IMR-90 (cell line): ENCODE measurements around the gene FRG2. TPM values are rescaled to one million over a fixed set of nuclear protein-coding genes. Genes with fewer than 3 reads are reported as not detected.
"Not testable (repeated sequence)": the region's sequence is repeated elsewhere in the genome, so short reads cannot be mapped to it uniquely, and the experiment has no call there.

Experiments
- ATAC-seq: fragments of 200-7000 bp; cut with Tn5 transposase; 2 replicates; pipeline ENCODE4 v1.9.1; 2020; ENCODE audit warnings: low read depth, mild to moderate bottlenecking, moderate library complexity
- Bru-seq: library from RNA; stranded (reverse); fragments of 400-500 nt; gene quantifications from one replicate; lab custom pipeline; 2021; lab: Mats Ljungman, UMichigan
- BruChase-seq, 2 experiments: library from RNA; stranded (reverse); fragments of 400-500 nt; gene quantifications; one replicate each; lab custom pipeline; 2021; lab: Mats Ljungman, UMichigan
- BruUV-seq: library from RNA; stranded (reverse); fragments of 400-500 nt; replicated peaks from 2 replicates; lab custom pipeline; 2021; lab: Mats Ljungman, UMichigan
- CTCF ChIA-PET: fragments of 300-600 bp; formaldehyde crosslinking; extraction: SDS; loops from one replicate; lab custom pipeline; 2021; ENCODE audit warnings: antibody characterized with exemption; lab: Yijun Ruan, JAX
- POLR2A ChIA-PET: fragments of 300-600 bp; sonication (Branson Sonifier 250); formaldehyde crosslinking; loops from one replicate; lab custom pipeline; 2022; ENCODE audit warnings: antibody characterized with exemption; ENCODE audit not compliant: unreplicated experiment; lab: Charles Lee
- DNase-seq: peaks from one replicate; pipeline ENCODE4 v3.0.0; 2013
- H2AFZ ChIP-seq: replicated peaks from 2 replicates; pipeline ENCODE3; 2013; ENCODE audit warnings: low read length, mild to moderate bottlenecking; ENCODE audit not compliant: poor library complexity
- H2AK5ac ChIP-seq: 2 replicates; pipeline ENCODE4 v1.6.1; 2013; ENCODE audit warnings: low read depth, low read length, inconsistent platforms
- H2AK9ac ChIP-seq: replicated peaks from 2 replicates; pipeline ENCODE3; 2013; ENCODE audit warnings: mild to moderate bottlenecking, low read depth, low read length, moderate library complexity; ENCODE audit not compliant: poor library complexity
- H2BK120ac ChIP-seq: 2 replicates; pipeline ENCODE4 v1.6.1; 2013; ENCODE audit warnings: low read depth, low read length, inconsistent platforms
- H2BK15ac ChIP-seq: 3 replicates; pipeline ENCODE4 v1.6.1; 2013; ENCODE audit warnings: low read depth, low read length, inconsistent platforms
- H2BK20ac ChIP-seq: 2 replicates; pipeline ENCODE4 v1.6.1; 2013; ENCODE audit warnings: low read depth, mild to moderate bottlenecking, inconsistent platforms, low read length, moderate library complexity
- H2BK5ac ChIP-seq: 2 replicates; pipeline ENCODE4 v1.6.1; 2013; ENCODE audit warnings: mild to moderate bottlenecking, low read depth, low read length, inconsistent platforms; ENCODE audit not compliant: poor library complexity, severe bottlenecking
- H3K14ac ChIP-seq: replicated peaks from 2 replicates; pipeline ENCODE4 v1.6.1; 2013; ENCODE audit warnings: low read depth, low read length, inconsistent platforms
- H3K18ac ChIP-seq: 2 replicates; pipeline ENCODE4 v1.6.1; 2013; ENCODE audit warnings: low read depth, low read length, control low read depth
- H3K23ac ChIP-seq: 2 replicates; pipeline ENCODE4 v1.6.1; 2013; ENCODE audit warnings: low read depth, low read length, inconsistent platforms
- H3K27ac ChIP-seq: 2 replicates; pipeline ENCODE4 v1.5.1; 2013; ENCODE audit warnings: mild to moderate bottlenecking, control low read depth, low read length; ENCODE audit not compliant: insufficient read depth
- H3K27me3 ChIP-seq: 2 replicates; pipeline ENCODE4 v1.6.1; 2013; ENCODE audit warnings: low read length; ENCODE audit not compliant: control insufficient read depth, insufficient read depth
- H3K36me3 ChIP-seq: 2 replicates; pipeline ENCODE4 v1.6.1; 2013; ENCODE audit warnings: low read length, mixed read lengths; ENCODE audit not compliant: control insufficient read depth, insufficient read depth
- H3K4ac ChIP-seq: 2 replicates; pipeline ENCODE4 v1.6.1; 2013; ENCODE audit warnings: low read depth, low read length, inconsistent platforms
- H3K4me1 ChIP-seq: 2 replicates; pipeline ENCODE4 v1.6.1; 2013; ENCODE audit warnings: low read length, mixed read lengths; ENCODE audit not compliant: control insufficient read depth, insufficient read depth
- H3K4me2 ChIP-seq: 2 replicates; pipeline ENCODE4 v1.6.1; 2013; ENCODE audit warnings: low read depth, mild to moderate bottlenecking, control low read depth, low read length, moderate library complexity
- H3K4me3 ChIP-seq: 2 replicates; pipeline ENCODE4 v1.5.1; 2013; ENCODE audit warnings: low read depth, mild to moderate bottlenecking, control low read depth, low read length, moderate library complexity; ENCODE audit not compliant: insufficient read depth
- H3K56ac ChIP-seq: 2 replicates; pipeline ENCODE4 v1.6.1; 2013; ENCODE audit warnings: low read length, inconsistent platforms; ENCODE audit not compliant: insufficient read depth; ENCODE audit errors: extremely low read depth
- H3K79me1 ChIP-seq, 2 experiments: 2 replicates each; pipeline ENCODE4 v1.6.1; 2013; ENCODE audit warnings: low read length in 2 of 2, inconsistent platforms in 1 of 2, low read depth in 1 of 2
- H3K9ac ChIP-seq: 2 replicates; pipeline ENCODE4 v1.6.1; 2013; ENCODE audit warnings: low read depth, low read length, control low read depth
- H3K9me1 ChIP-seq: 2 replicates; pipeline ENCODE4 v1.6.1; 2013; ENCODE audit warnings: low read length, inconsistent platforms; ENCODE audit not compliant: insufficient read depth
- H3K9me3 ChIP-seq: 2 replicates; pipeline ENCODE4 v1.6.1; 2013; ENCODE audit warnings: low read length; ENCODE audit not compliant: control insufficient read depth, insufficient read depth
- H4K20me1 ChIP-seq: 2 replicates; pipeline ENCODE4 v1.6.1; 2013; ENCODE audit warnings: low read length, inconsistent platforms; ENCODE audit not compliant: insufficient read depth
- H4K5ac ChIP-seq: 2 replicates; pipeline ENCODE4 v1.6.1; 2013; ENCODE audit warnings: mild to moderate bottlenecking, low read depth, low read length, control low read depth
- H4K8ac ChIP-seq, 2 experiments: 2 replicates each; pipeline ENCODE4 v1.6.1; 2013; ENCODE audit warnings: low read depth in 2 of 2, low read length in 2 of 2, control low read depth in 1 of 2, inconsistent platforms in 1 of 2
- H4K91ac ChIP-seq: 2 replicates; pipeline ENCODE4 v1.6.1; 2013; ENCODE audit warnings: low read depth, low read length, inconsistent platforms; ENCODE audit not compliant: insufficient read depth
- WGBS, 2 experiments: methylation state at CpG; one replicate each; pipeline versions ENCODE4 v1.1.5 to v1.1.7; 2013; ENCODE audit warnings: missing lambda C conversion rate in 2 of 2; ENCODE audit not compliant: insufficient read length in 1 of 2; ENCODE audit errors: extremely low coverage in 2 of 2; 5-methylcytosine and 5-hydroxymethylcytosine counted together
- dilution Hi-C: fragments of 300-500 bp; cut with HindIII; formaldehyde crosslinking; loops from one replicate; pipeline ENCODE4 v1.14.3; 2018; ENCODE audit warnings: low sequenced_read_pairs; ENCODE audit not compliant: unreplicated experiment
- in situ Hi-C: fragments of 300-500 bp; cut with MboI; formaldehyde crosslinking; loops from 3 replicates; pipeline ENCODE4 v1.14.3; 2019; ENCODE audit warnings: low sequenced_read_pairs, inconsistent platforms, mixed read lengths
- intact Hi-C: fragments of 100-400 bp; cut with micrococcal nuclease; formaldehyde crosslinking; loops from 2 replicates; pipeline ENCODE4 v1.10.0; 2022
- long read RNA-seq: library from polyadenylated mRNA; unstranded; transcript quantifications from one replicate; pipeline ENCODE4 v2.0.0, GENCODE V29; 2021; ENCODE audit not compliant: unreplicated experiment
- polyA plus RNA-seq, 3 experiments: library from polyadenylated mRNA; depleted of rRNA; stranded (reverse); fragments of >200 nt; gene quantifications; 2 replicates each; pipeline ENCODE4 v1.2.3, GENCODE V29; 2012; ENCODE audit warnings: low replicate concordance in 1 of 3
- total RNA-seq: library from RNA; depleted of rRNA; stranded (reverse); fragments of >200 nt; gene quantifications from 2 replicates; pipeline ENCODE4 v1.2.3, GENCODE V29; 2012; rRNA removed

FRG2 gene
- total RNA-seq (not detected in 2 replicates), polyA plus RNA-seq (2012; rRNA removed) (not detected in 2 replicates), Bru-seq, nascent RNA (not detected), BruChase-seq, experiment 1, labeled RNA remaining after a 6-hour chase (not detected), BruChase-seq, experiment 2, labeled RNA remaining after a 2-hour chase (not detected)
- polyA plus RNA-seq (2012; cell fraction: cytosol; rRNA removed) = not detected in 2 replicates
- polyA plus RNA-seq (2012; cell fraction: nucleus; rRNA removed; ENCODE audit: low replicate concordance) = not detected in 2 replicates
- long read RNA-seq = 0 reads

DNA sequence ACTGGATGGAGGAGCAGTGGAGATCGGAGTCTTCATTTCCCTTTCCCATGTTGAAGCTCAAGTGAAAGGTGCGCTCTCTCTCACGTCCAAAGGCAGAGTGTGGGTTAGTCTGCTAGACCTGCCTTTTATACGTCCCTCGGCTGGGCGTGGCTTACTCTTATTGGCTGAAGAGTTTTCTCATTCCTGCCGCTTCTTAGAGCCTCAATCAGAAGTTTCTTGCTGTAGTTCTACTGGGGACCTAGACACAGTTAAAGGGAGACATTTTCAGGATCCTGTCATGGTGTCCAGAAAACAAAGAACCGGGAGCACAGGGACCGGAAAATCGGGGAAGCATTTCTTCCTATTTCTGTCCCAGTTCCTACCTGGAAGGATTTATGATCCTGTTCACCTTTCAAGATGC is at the start of gene FRG2:
Gene FRG2 (minus strand): TSS at position 101 of the 400 bp plus-strand sequence. CDS start 52 bp downstream, at position 49.
- H3K4me2 ChIP-seq, H3K36me3 ChIP-seq, H4K8ac ChIP-seq, H3K9me3 ChIP-seq, H3K9ac ChIP-seq, H3K23ac ChIP-seq, BruUV-seq, H3K27me3 ChIP-seq, H4K20me1 ChIP-seq, H2BK5ac ChIP-seq, H4K5ac ChIP-seq, in situ Hi-C loops, CTCF ChIA-PET, H3K4ac ChIP-seq, H3K14ac ChIP-seq, H2AK9ac ChIP-seq, H2AK5ac ChIP-seq, H3K4me1 ChIP-seq, H3K4me3 ChIP-seq, dilution Hi-C loops, H3K18ac ChIP-seq, H2BK20ac ChIP-seq, H2AFZ ChIP-seq, H3K9me1 ChIP-seq, H3K56ac ChIP-seq, H3K27ac ChIP-seq, H4K91ac ChIP-seq, DNase-seq, H2BK15ac ChIP-seq, intact Hi-C loops, POLR2A ChIA-PET, H2BK120ac ChIP-seq, H3K79me1 ChIP-seq, ATAC-seq: not testable (repeated sequence)
- WGBS, 2 experiments = no CpG with 5 or more reads among the region's 10 CpGs

DNA sequence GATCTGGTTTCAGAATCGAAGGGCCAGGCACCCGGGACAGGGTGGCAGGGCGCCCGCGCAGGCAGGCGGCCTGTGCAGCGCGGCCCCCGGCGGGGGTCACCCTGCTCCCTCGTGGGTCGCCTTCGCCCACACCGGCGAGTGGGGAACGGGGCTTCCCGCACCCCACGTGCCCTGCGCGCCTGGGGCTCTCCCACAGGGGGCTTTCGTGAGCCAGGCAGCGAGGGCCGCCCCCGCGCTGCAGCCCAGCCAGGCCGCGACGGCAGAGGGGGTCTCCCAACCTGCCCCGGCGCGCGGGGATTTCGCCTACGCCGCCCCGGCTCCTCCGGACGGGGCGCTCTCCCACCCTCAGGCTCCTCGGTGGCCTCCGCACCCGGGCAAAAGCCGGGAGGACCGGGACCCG is 41.3 kb upstream of the FRG2 start:
- in situ Hi-C loops, H2BK20ac ChIP-seq, H2BK120ac ChIP-seq, H2AK9ac ChIP-seq, H4K8ac ChIP-seq, DNase-seq, H3K79me1 ChIP-seq, H3K27ac ChIP-seq, H2BK5ac ChIP-seq, intact Hi-C loops, H4K20me1 ChIP-seq, H4K5ac ChIP-seq, H3K27me3 ChIP-seq, H3K14ac ChIP-seq, dilution Hi-C loops, H3K4ac ChIP-seq, H3K18ac ChIP-seq, ATAC-seq, H4K91ac ChIP-seq, H2BK15ac ChIP-seq, BruUV-seq, H3K9ac ChIP-seq, H3K36me3 ChIP-seq, H3K9me3 ChIP-seq, H2AFZ ChIP-seq, H3K9me1 ChIP-seq, CTCF ChIA-PET, H3K56ac ChIP-seq, H3K23ac ChIP-seq, H3K4me2 ChIP-seq, H3K4me3 ChIP-seq, POLR2A ChIA-PET, H2AK5ac ChIP-seq, H3K4me1 ChIP-seq: not testable (repeated sequence)
- WGBS, 2 experiments = 53% methylated on average over 14 of the region's 45 CpGs; no CpG with 5 or more reads in 1 of the 2 experiments
